NCI-H69 (cell line): ENCODE data around the gene ARHGEF26.
A peak's percentile ranks its signal among the peaks of the same experiment; 100 is the strongest.

Experiments
- DNase-seq: peaks from one replicate; lab custom pipeline; 2025; lab: John Stamatoyannopoulos, UW

ARHGEF26 gene

GRCh38 chr3:154151969-154152368 is 30.8 kb downstream of the ARHGEF26 start:
- DNase-seq = no peak

DNA sequence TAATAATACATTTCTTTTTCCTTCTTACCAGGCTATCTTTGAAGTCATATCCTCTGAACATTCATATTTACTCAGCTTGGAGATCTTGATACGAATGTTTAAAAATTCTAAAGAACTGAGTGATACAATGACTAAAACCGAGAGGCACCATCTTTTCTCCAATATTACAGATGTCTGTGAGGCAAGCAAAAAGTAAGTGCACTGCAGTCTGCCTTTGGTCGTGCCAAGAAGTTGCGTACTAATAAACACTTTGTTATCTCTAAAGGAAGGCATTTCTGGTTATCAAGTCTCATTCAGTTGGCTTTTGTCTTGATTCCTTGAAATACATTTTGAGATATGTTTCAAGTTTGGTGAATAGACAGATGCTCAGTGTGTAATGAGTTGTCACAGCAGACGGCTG is 31.6 kb downstream of the ARHGEF26 start:
- no peak for DNase-seq

DNA sequence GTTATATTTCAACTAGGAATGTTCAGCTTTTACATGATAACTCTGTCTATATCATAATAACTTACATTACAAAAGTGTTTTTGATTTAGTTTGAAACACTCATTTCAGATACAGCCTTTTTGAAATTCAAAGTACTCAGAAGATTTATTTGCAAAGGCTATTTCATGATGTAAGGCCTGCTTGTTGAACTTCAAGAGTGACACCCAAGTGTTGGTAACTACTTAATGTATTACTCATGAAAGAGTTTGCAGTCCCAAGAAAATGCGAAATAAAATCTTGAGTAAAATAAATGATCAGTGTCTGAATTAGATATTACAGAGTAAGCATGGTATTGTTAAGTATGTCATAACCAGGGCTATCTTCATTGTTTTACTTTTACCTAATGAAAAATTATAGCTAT is 35.3 kb downstream of the ARHGEF26 start:
- no peak for DNase-seq

DNA sequence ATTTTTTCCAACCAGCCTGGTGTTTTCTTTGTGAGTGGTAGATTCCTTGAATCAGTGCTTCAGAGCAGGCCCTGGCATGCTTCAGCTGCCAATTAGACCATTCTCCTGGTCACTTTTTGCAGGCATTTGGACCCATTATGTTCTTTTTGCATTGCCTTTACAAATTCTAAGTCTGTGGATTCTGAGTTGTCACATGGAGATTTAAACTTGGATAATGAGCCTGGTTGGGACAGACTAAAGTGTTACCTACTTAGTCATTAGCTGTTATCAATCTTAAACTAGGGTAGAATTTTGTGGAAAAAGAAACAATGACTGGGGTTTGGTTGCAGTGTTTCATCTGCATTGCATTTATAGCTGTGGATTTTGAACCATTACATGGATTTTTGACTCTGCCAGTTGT is 40.6 kb downstream of the ARHGEF26 start:
- no peak for DNase-seq

DNA sequence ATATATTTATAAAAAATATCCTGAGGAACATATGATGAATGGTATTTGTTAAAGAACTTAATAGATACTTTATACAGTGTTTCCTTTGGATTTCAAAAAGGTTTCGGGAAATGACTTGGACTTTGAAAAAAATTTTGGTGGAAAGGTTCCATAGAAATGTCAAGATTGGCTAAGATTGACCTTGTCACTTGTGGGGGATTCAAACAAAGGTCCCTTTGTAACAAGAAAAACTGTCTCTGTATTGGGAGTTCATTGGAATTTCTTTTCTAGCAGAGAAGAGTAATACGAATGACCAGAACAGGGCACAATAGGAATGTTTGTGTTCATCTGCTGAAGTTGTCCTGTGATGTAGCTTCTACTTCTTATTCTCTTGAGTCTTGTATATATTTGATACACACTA is 43.2 kb downstream of the ARHGEF26 start:
- DNase-seq = no peak

DNA sequence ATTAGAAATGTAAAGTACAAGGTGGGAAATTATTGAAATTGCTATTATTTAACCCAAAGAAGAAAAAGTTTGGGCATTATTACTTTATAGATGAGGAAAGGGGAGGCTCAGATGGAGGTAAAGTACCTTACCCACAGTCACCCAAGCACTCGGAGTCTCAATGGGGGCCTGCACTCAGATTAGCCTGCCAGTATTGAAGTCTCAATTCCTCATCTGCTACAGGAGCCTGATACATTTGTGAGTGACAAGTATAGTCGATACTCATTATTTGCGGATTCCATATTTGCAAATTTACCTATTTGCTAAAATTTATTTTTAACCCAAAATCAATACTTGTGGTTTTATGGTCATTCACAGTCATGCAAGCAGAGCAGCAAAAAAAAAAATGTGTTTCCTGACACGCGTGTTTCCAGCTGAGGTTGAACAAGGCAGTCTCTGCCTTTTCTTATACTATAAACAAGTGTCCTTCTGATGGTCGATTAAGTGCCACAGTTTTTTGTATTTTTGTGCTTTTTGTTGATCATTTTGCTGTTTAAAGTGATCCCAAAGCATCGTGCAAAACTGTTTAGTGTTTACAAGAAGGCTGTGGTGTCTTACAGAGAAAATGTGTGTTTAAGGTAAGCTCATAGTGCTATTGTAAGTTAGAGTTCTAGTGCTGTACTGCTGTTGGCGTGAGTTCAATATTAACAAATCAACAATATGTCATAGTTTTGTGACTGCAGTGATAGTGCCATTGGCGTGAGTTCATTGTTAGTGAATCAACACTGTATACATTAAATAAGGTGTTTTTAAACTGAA is 48.0 kb downstream of the ARHGEF26 start:
- no peak for DNase-seq

DNA sequence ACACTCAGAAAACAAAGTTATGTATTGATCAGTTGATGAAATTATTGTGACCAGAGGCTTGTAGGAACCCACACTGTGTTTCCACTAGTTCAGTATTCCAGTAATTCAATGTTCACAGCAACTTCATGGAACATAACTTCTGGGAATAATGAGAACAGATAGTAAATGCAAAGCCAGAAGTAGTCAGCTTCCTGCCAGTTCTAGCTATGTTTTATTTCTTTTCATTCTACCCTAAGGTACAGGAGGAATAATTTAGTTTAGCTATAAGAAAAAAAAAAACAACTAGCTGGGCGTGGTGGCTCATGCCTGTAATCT is 48.6 kb downstream of the ARHGEF26 start:
- no peak for DNase-seq

GRCh38 chr3:154170300-154170699 is 49.1 kb downstream of the ARHGEF26 start:
- no peak for DNase-seq

GRCh38 chr3:154175041-154175440 is 53.9 kb downstream of the ARHGEF26 start:
- peak; percentile 46 for DNase-seq

DNA sequence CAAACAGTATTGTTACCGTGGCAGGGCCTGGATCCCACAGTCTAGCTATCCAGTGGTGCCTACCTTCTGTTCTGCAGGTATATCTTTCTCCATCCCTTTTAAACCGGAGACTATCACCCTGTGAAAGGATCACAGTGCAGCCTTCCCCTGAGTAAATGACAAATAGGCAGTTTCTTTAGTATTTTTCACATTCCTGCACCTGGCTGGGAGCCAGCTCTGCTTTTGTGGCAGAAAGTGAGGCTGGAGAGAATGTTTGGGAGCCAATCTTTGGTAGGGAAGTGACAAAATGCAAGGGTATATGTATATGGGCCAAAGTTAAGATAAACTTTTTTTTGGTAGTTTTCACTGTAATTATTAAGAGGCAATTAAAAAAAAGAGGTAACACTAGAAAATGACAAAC is 54.8 kb downstream of the ARHGEF26 start:
- DNase-seq = no peak

- no peak for DNase-seq
Observed at GRCh38 chr3:154177406-154177805, 56.2 kb downstream of the ARHGEF26 start.

GRCh38 chr3:154178172-154178571 is 57.0 kb downstream of the ARHGEF26 start:
- DNase-seq = no peak

- peak; percentile 71 for DNase-seq
Observed at GRCh38 chr3:154180836-154181691, 59.9 kb downstream of the ARHGEF26 start.

DNA sequence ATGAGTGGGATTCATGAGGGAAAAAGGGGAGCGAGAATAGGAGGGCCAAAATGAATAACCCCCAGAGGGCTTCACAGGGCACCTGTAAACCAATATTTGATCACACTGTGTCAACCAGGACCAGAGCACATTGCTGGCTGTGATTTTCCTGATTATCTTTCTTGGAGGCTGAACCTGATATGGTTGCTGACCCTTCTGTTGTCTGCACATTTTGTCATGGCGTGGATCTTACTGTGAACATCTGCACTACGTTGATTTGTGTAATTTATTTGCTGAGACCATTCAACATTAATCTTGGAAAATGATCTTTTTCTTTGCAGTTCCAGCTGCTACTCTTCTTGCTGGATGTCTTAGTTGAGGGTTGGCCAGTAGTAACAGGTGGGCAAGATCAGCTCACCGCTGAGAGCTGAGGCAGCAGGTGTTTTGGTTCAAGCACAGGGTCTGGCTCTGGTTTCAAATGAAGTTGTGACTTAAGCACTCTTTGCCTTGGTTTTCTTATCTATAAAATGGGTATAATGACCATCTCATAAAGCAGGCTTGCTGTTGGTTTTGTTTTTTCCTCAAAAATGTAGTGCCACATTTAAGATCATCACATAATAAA is 61.2 kb downstream of the ARHGEF26 start:
- peak; percentile 94 for DNase-seq

DNA sequence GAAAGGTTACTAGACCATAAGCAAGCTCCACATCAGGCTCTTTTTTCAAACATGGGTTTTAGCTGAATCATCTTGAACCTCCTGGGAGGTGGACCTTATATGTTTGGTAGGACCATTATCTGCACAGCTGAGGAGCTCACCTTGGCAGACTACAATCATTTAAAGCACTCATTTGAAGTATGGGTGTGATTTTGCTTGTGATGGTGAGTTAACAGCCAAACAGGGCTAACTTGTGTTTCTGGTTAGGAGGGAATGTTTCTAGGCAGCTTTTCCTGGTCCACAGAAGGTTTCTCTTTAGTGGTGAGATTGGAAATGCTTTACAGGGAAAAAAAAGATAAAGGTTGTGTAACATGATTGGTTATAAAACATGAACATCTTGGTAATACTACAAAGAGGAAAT is 61.8 kb downstream of the ARHGEF26 start:
- DNase-seq = peak; percentile 49

DNA sequence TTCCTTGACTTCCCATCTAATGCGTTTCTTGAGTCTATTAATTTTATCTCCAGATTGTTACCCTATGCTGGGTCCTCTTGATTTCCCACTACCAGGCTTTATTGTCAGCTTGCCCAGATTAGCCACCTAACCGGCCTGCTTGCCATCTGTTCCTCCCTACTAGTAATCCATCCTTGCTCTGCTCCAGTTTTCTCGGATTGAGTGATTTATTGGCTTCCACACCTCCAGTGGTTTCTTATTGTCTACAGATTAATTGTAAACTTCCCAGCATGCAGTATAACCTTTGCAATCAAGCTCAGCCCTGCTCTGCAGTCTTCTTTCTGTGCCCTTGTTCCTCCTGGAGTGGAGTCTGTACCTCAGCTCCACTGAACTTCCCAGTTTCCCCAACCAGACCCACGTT is 63.4 kb downstream of the ARHGEF26 start:
- peak; percentile 93 for DNase-seq

- no peak for DNase-seq
Observed at GRCh38 chr3:154188437-154188836, 67.2 kb downstream of the ARHGEF26 start.

DNA sequence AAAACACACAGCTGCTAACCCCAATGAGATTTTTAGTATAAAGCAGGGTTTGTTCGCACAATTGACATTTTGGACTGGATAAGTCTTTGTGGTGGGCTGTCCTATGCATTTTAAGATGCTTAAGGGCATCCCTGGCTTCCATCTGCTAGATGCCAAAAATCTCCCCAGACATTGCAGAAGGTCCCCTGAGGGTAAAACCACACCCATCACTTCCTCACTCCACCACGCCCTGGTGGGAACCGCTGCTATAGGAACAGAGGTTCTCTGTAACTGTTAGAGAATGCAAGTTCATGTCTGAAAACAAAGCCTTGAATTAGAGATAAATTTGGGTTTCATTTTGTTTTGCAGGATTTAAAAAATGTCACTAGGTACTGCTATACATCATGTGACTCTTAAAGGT is 67.7 kb downstream of the ARHGEF26 start:
- DNase-seq = peak; percentile 52

DNA sequence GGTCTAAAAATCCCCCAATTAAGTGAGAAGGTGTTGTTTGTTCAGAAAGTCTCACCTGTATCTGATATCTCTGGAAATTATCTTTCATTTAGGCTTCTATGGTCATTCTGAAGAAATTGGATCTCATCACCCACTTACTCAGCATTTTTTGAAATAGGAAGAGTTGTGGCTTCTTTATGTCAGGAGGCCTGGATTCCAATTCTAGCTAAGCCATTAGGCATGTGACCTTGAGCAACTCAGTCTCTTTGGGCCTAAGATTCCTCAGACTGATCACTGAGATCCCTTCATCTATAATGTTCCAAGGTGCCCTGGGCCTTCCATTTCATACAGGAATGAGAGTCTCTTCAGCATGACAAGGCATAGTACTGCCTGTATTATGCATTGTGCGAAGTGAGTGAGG is 70.3 kb downstream of the ARHGEF26 start:
- no peak for DNase-seq

GRCh38 chr3:154192225-154192624 is 71.0 kb downstream of the ARHGEF26 start:
- DNase-seq = no peak

DNA sequence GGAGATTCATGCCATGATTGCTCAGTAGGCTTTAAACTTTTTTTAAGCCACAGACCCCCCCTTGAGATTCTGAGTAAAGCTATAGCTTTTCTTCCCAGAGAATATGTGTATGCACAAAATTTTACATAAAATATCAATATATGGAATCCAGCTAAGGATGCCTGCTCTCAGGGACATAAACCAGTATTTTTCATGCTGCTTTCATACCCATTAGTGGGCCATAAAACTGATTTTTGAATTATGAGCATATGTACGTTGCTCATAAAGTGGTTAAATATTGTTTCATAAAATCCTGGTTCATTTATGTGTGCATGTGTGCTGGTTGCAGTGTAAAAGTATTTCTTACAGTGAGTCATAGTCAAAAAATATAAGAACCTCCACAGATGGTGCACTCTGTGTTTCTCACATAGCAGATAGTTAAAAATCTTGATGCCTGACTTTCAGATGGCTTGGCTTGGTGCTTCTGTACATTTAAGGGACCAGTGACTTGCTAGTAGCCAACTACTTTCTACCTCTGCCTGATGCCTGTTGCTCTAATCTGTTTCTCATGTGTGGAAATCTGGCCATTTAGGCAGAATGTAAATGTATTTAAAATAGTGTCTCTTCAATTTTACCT is 71.9 kb downstream of the ARHGEF26 start:
- no peak for DNase-seq

- DNase-seq = no peak
Observed at GRCh38 chr3:154194877-154195276, 73.7 kb downstream of the ARHGEF26 start.
